Measurements from ENCODE around the gene PPP2R2B. TPM values are rescaled to one million over a fixed set of nuclear protein-coding genes. Genes with fewer than 3 reads are reported as not detected.
A peak's percentile ranks its signal among the peaks of the same experiment; 100 is the strongest.

Gene PPP2R2B
- total and polyA plus RNA-seq, 4 donors = 2.0 to 27.3 (median 12.0) TPM

DNA sequence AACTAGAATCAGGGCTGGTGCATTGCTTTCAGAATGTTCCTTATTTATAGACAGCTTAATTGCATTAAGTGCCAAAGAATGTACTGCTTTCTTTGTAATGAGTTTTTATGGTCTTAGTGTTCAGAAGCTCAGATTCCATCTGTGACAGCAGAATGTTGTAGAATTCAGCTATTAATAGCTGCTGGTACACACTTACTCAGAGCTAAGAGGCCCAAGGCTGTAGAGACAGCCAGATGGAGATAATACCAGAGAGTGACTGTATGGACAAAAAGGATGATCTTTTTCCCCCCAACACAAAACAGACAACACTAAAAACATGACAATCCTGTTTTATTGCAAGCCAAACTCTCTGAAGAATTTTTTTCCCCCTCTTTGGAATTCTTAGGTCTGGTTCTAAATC, 50.2 kb downstream of the PPP2R2B start:
- H3K4me1 ChIP-seq (ENCODE audit: control insufficient read depth in 1 of 2, insufficient read depth in 2 of 2, low read length in 2 of 2) = peaks cover 3% of the 10 kb centered on the region in 2 donors
- no peak overlapping the region for H3K27ac ChIP-seq (ENCODE audit: low read depth in 1 of 2, low read length in 2 of 2)
- intact Hi-C loops (cut with DNase I) = loop anchor here in 1 of 2 donors (5.0 kb wide), 1 partner anchor 34 kb away; no protein-coding TSS in a partner anchor

GRCh38 chr5:146827901-146828300, 50.7 kb downstream of the PPP2R2B start:
- DNase-seq = no peak
- 70 to 91% methylated on average over 2 of the region's 2 CpGs for WGBS, 2 donors
- H3K4me1 ChIP-seq (ENCODE audit: control insufficient read depth in 1 of 2, insufficient read depth in 2 of 2, low read length in 2 of 2) = peaks cover 0 to 3% of the 10 kb centered on the region in 2 donors
- no peaks in the 10 kb centered on the region for H3K36me3 ChIP-seq (ENCODE audit: control insufficient read depth in 1 of 2, insufficient read depth in 2 of 2, low read length in 1 of 2)
- no peak overlapping the region for H3K4me3 ChIP-seq (ENCODE audit: low read length in 2 of 2)
- H3K27me3 ChIP-seq (ENCODE audit: control insufficient read depth in 1 of 2, insufficient read depth in 2 of 2, low read length in 1 of 2) = no peaks in the 10 kb centered on the region
- ATAC-seq (ENCODE audit: low FRiP score) = no peak
- intact Hi-C loops (cut with DNase I) = loop anchor here in 1 of 2 donors (5.0 kb wide), 1 partner anchor 34 kb away; no protein-coding TSS in a partner anchor
- no peaks in the 10 kb centered on the region for H3K9me3 ChIP-seq (ENCODE audit: control insufficient read depth, low read length)
- no peak overlapping the region for H3K27ac ChIP-seq (ENCODE audit: low read depth in 1 of 2, low read length in 2 of 2)

More for the DNA sequence above, 50.2 kb downstream of the PPP2R2B start:
- ATAC-seq (ENCODE audit: low FRiP score) = no peak
- Histone ChIP-seq H3K9me3 (ENCODE audit: control insufficient read depth, low read length) (no peaks in the 10 kb centered on the region), H3K27me3 (ENCODE audit: control insufficient read depth in 1 of 2, insufficient read depth in 2 of 2, low read length in 1 of 2) (no peaks in the 10 kb centered on the region), H3K36me3 (ENCODE audit: control insufficient read depth in 1 of 2, insufficient read depth in 2 of 2, low read length in 1 of 2) (no peaks in the 10 kb centered on the region), H3K4me3 (ENCODE audit: low read length in 2 of 2) (no peak overlapping the region)
- DNase-seq = no peak

GRCh38 chr5:146825033-146825432, 53.5 kb downstream of the PPP2R2B start:
- intact Hi-C loops (cut with DNase I) = loop anchor here in 1 of 2 donors (5.0 kb wide), 1 partner anchor 37 kb away; no protein-coding TSS in a partner anchor
- DNase-seq = peak; percentile 52 to 79
- H3K9me3 ChIP-seq (ENCODE audit: control insufficient read depth, low read length) = no peaks in the 10 kb centered on the region
- no peaks in the 10 kb centered on the region for H3K36me3 ChIP-seq (ENCODE audit: control insufficient read depth in 1 of 2, insufficient read depth in 2 of 2, low read length in 1 of 2)
- H3K4me1 ChIP-seq (ENCODE audit: control insufficient read depth in 1 of 2, insufficient read depth in 2 of 2, low read length in 2 of 2) = peaks cover 0 to 5% of the 10 kb centered on the region in 2 donors
- H3K27ac ChIP-seq (ENCODE audit: low read depth in 1 of 2, low read length in 2 of 2) = no peak overlapping the region
- H3K27me3 ChIP-seq (ENCODE audit: control insufficient read depth in 1 of 2, insufficient read depth in 2 of 2, low read length in 1 of 2) = no peaks in the 10 kb centered on the region
- no peak for ATAC-seq (ENCODE audit: low FRiP score)
- WGBS, 2 donors = 8 to 10% methylated on average over 5 of the region's 5 CpGs
- no peak overlapping the region for H3K4me3 ChIP-seq (ENCODE audit: low read length in 2 of 2)

- intact Hi-C loops (cut with DNase I) = loop anchor here in 1 of 2 donors (5.0 kb wide), 1 partner anchor 146 kb away; no protein-coding TSS in a partner anchor
- Histone ChIP-seq H3K27ac (ENCODE audit: low read depth in 1 of 2, low read length in 2 of 2) (no peak overlapping the region), H3K4me3 (ENCODE audit: low read length in 2 of 2) (no peak overlapping the region), H3K4me1 (ENCODE audit: control insufficient read depth in 1 of 2, insufficient read depth in 2 of 2, low read length in 2 of 2) (peaks cover 0 to 6% of the 10 kb centered on the region in 2 donors), H3K9me3 (ENCODE audit: control insufficient read depth, low read length) (no peaks in the 10 kb centered on the region), H3K36me3 (ENCODE audit: control insufficient read depth in 1 of 2, insufficient read depth in 2 of 2, low read length in 1 of 2) (no peaks in the 10 kb centered on the region), H3K27me3 (ENCODE audit: control insufficient read depth in 1 of 2, insufficient read depth in 2 of 2, low read length in 1 of 2) (no peaks in the 10 kb centered on the region)
- 80 to 83% methylated on average over 3 of the region's 3 CpGs for WGBS, 2 donors
- DNase-seq = no peak
- ATAC-seq (ENCODE audit: low FRiP score) = no peak
Observed at GRCh38 chr5:146821732-146822131, 56.8 kb downstream of the PPP2R2B start.

- no peak for ATAC-seq (ENCODE audit: low FRiP score)
- Histone ChIP-seq H3K4me1 (ENCODE audit: control insufficient read depth in 1 of 2, insufficient read depth in 2 of 2, low read length in 2 of 2) (peaks cover 0 to 6% of the 10 kb centered on the region in 2 donors), H3K36me3 (ENCODE audit: control insufficient read depth in 1 of 2, insufficient read depth in 2 of 2, low read length in 1 of 2) (no peaks in the 10 kb centered on the region), H3K27ac (ENCODE audit: low read depth in 1 of 2, low read length in 2 of 2) (no peak overlapping the region), H3K27me3 (ENCODE audit: control insufficient read depth in 1 of 2, insufficient read depth in 2 of 2, low read length in 1 of 2) (no peaks in the 10 kb centered on the region), H3K9me3 (ENCODE audit: control insufficient read depth, low read length) (no peaks in the 10 kb centered on the region), H3K4me3 (ENCODE audit: low read length in 2 of 2) (no peak overlapping the region)
- no peak for DNase-seq
- WGBS, 2 donors = 91 to 93% methylated on average over 3 of the region's 3 CpGs
- intact Hi-C loops (cut with DNase I) = loop anchor here in 1 of 2 donors (5.0 kb wide), 1 partner anchor 146 kb away; no protein-coding TSS in a partner anchor
Observed at GRCh38 chr5:146820987-146821386, 57.6 kb downstream of the PPP2R2B start.

DNA sequence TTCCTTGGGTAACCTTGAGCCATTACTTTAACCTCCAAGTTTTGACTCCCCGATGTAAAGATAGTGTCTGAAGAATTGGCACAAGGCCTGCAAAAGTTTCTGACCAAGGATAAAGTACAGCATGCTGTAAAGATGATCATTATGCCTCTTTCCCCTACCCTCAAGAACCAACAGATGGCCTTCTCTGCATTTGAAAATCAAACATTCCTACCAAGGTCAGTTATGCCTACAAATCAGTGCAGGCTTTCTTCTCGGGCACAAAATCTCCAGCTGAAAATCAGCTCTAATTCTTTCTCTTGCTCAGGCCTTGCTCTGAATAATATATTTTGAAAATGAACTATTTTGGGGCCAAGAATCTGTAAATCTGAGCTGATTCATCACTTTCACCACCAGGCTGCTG, 59.7 kb downstream of the PPP2R2B start:
- Histone ChIP-seq H3K4me1 (ENCODE audit: control insufficient read depth in 1 of 2, insufficient read depth in 2 of 2, low read length in 2 of 2) (peaks cover 0 to 9% of the 10 kb centered on the region in 2 donors), H3K27ac (ENCODE audit: low read depth in 1 of 2, low read length in 2 of 2) (no peak overlapping the region), H3K27me3 (ENCODE audit: control insufficient read depth in 1 of 2, insufficient read depth in 2 of 2, low read length in 1 of 2) (no peaks in the 10 kb centered on the region), H3K4me3 (ENCODE audit: low read length in 2 of 2) (no peak overlapping the region), H3K9me3 (ENCODE audit: control insufficient read depth, low read length) (no peaks in the 10 kb centered on the region), H3K36me3 (ENCODE audit: control insufficient read depth in 1 of 2, insufficient read depth in 2 of 2, low read length in 1 of 2) (no peaks in the 10 kb centered on the region)
- DNase-seq (no peak), ATAC-seq (ENCODE audit: low FRiP score) (no peak)
- WGBS, 2 donors = 42 to 48% methylated on average over 2 of the region's 2 CpGs
- intact Hi-C loops (cut with DNase I) = no loop called here

GRCh38 chr5:146817973-146818372, 60.6 kb downstream of the PPP2R2B start:
- WGBS, 2 donors = 81 to 82% methylated on average over 4 of the region's 4 CpGs
- ATAC-seq (ENCODE audit: low FRiP score) = no peak
- intact Hi-C loops (cut with DNase I) = no loop called here

GRCh38 chr5:146816775-146817387, 61.7 kb downstream of the PPP2R2B start:
- 48 to 62% methylated on average over 1 of the region's 1 CpG for WGBS, 2 donors
- H3K4me3 ChIP-seq (ENCODE audit: low read length in 2 of 2) = no peak overlapping the region
- intact Hi-C loops (cut with DNase I) = no loop called here
- H3K27me3 ChIP-seq (ENCODE audit: control insufficient read depth in 1 of 2, insufficient read depth in 2 of 2, low read length in 1 of 2) = no peaks in the 10 kb centered on the region
- ATAC-seq (ENCODE audit: low FRiP score) = no peak
- peaks cover 0 to 11% of the 10 kb centered on the region in 2 donors for H3K4me1 ChIP-seq (ENCODE audit: control insufficient read depth in 1 of 2, insufficient read depth in 2 of 2, low read length in 2 of 2)
- DNase-seq = no peak
- no peak overlapping the region for H3K27ac ChIP-seq (ENCODE audit: low read depth in 1 of 2, low read length in 2 of 2)
- no peaks in the 10 kb centered on the region for H3K9me3 ChIP-seq (ENCODE audit: control insufficient read depth, low read length)
- no peaks in the 10 kb centered on the region for H3K36me3 ChIP-seq (ENCODE audit: control insufficient read depth in 1 of 2, insufficient read depth in 2 of 2, low read length in 1 of 2)

More at GRCh38 chr5:146817973-146818372, 60.6 kb downstream of the PPP2R2B start:
- no peaks in the 10 kb centered on the region for H3K27me3 ChIP-seq (ENCODE audit: control insufficient read depth in 1 of 2, insufficient read depth in 2 of 2, low read length in 1 of 2)
- H3K4me3 ChIP-seq (ENCODE audit: low read length in 2 of 2) = no peak overlapping the region
- DNase-seq = no peak
- no peak overlapping the region for H3K27ac ChIP-seq (ENCODE audit: low read depth in 1 of 2, low read length in 2 of 2)
- H3K4me1 ChIP-seq (ENCODE audit: control insufficient read depth in 1 of 2, insufficient read depth in 2 of 2, low read length in 2 of 2) = peaks cover 0 to 13% of the 10 kb centered on the region in 2 donors
- H3K36me3 ChIP-seq (ENCODE audit: control insufficient read depth in 1 of 2, insufficient read depth in 2 of 2, low read length in 1 of 2) = no peaks in the 10 kb centered on the region
- no peaks in the 10 kb centered on the region for H3K9me3 ChIP-seq (ENCODE audit: control insufficient read depth, low read length)

GRCh38 chr5:146815411-146815810, 63.1 kb downstream of the PPP2R2B start:
- no peak overlapping the region for H3K4me3 ChIP-seq (ENCODE audit: low read length in 2 of 2)
- DNase-seq (no peak), ATAC-seq (ENCODE audit: low FRiP score) (no peak)
- no peaks in the 10 kb centered on the region for H3K27me3 ChIP-seq (ENCODE audit: control insufficient read depth in 1 of 2, insufficient read depth in 2 of 2, low read length in 1 of 2)
- no peaks in the 10 kb centered on the region for H3K36me3 ChIP-seq (ENCODE audit: control insufficient read depth in 1 of 2, insufficient read depth in 2 of 2, low read length in 1 of 2)
- H3K27ac ChIP-seq (ENCODE audit: low read depth in 1 of 2, low read length in 2 of 2) = no peak overlapping the region
- H3K9me3 ChIP-seq (ENCODE audit: control insufficient read depth, low read length) = no peaks in the 10 kb centered on the region
- intact Hi-C loops (cut with DNase I) = no loop called here
- WGBS, 2 donors = 82 to 83% methylated on average over 3 of the region's 3 CpGs
- peaks cover 0 to 11% of the 10 kb centered on the region in 2 donors for H3K4me1 ChIP-seq (ENCODE audit: control insufficient read depth in 1 of 2, insufficient read depth in 2 of 2, low read length in 2 of 2)

Measured in aorta (tissue), 5 donors.